Skin of body (tissue), 2 donors: ENCODE measurements around the gene ACBD4. TPM values are rescaled to one million over a fixed set of nuclear protein-coding genes. Genes with fewer than 3 reads are reported as not detected.
"Not testable (repeated sequence)": the region's sequence is repeated elsewhere in the genome, so short reads cannot be mapped to it uniquely, and the experiment has no call there.

Source experiments
- DNase-seq: peaks from one replicate; lab custom pipeline; 2025; lab: John Stamatoyannopoulos, UW
- total RNA-seq: library from RNA; depleted of rRNA; stranded (reverse); fragments of >200 nt; gene quantifications from one replicate; pipeline ENCODE4 v1.2.3, GENCODE V29; 2014

The ACBD4 gene
- total RNA-seq, 1 donor from 2014 or later: 4.6 TPM

GRCh38 chr17:45119964-45120363 lies 15.5 kb upstream of the ACBD4 start:
- no peak for DNase-seq

GRCh38 chr17:45120558-45120957 lies 14.9 kb upstream of the ACBD4 start:
- no peak for DNase-seq

GRCh38 chr17:45121055-45121454 lies 14.4 kb upstream of the ACBD4 start:
- DNase-seq: no peak

- DNase-seq: no peak
These were observed 12.3 kb upstream of the ACBD4 start for GRCh38 chr17:45123076-45123770.

- DNase-seq: no peak
These were observed 11.3 kb upstream of the ACBD4 start for GRCh38 chr17:45123930-45124796.

- DNase-seq: not testable (repeated sequence)
These were observed 10.7 kb upstream of the ACBD4 start for GRCh38 chr17:45124797-45125122.

GRCh38 chr17:45125509-45125908 lies 10.0 kb upstream of the ACBD4 start:
- no peak for DNase-seq

GRCh38 chr17:45127207-45127547 lies 8.3 kb upstream of the ACBD4 start:
- DNase-seq: no peak

- no peak for DNase-seq
These were observed 7.8 kb upstream of the ACBD4 start for GRCh38 chr17:45127548-45128300.

- DNase-seq: no peak
These were observed 7.2 kb upstream of the ACBD4 start for GRCh38 chr17:45128331-45128730.

- no peak for DNase-seq
These were observed 6.5 kb upstream of the ACBD4 start for GRCh38 chr17:45128989-45129388.

GRCh38 chr17:45129426-45129939 lies 6.0 kb upstream of the ACBD4 start:
- no peak for DNase-seq

GRCh38 chr17:45129940-45130680 lies 5.4 kb upstream of the ACBD4 start:
- DNase-seq: no peak

GRCh38 chr17:45130681-45131615 lies 4.5 kb upstream of the ACBD4 start:
- DNase-seq: no peak

GRCh38 chr17:45131616-45132319 lies 3.7 kb upstream of the ACBD4 start:
- peak; percentile 26 for DNase-seq

- DNase-seq: no peak
These were observed 3.2 kb upstream of the ACBD4 start, which contains the start of gene PLCD3 for GRCh38 chr17:45132320-45132571. Gene PLCD3 (minus strand): TSS chr17:45132515. CDS start chr17:45132410, 105 bp downstream.

GRCh38 chr17:45132572-45133463 lies 2.7 kb upstream of the ACBD4 start:
- peak; percentile 58 for DNase-seq

GRCh38 chr17:45135978-45136791 lies 698 bp downstream of the ACBD4 start:
- DNase-seq: no peak
